Neuronal stem cell (in vitro differentiated cells): ENCODE data around the gene FOSL2.

ENCODE experiments used
- DNase-seq: peaks from one replicate; pipeline ENCODE4 v3.0.0-alpha.2; 2013; ENCODE audit warnings: low spot score
- H2AFZ ChIP-seq: one replicate; pipeline ENCODE4 v1.6.1; 2013; ENCODE audit warnings: mild to moderate bottlenecking, low read length, inconsistent platforms
- H2AK5ac ChIP-seq: 2 replicates; pipeline ENCODE4 v1.6.1; 2013; ENCODE audit warnings: low read depth, mild to moderate bottlenecking, inconsistent platforms, low read length, moderate library complexity, mixed read lengths
- H2BK120ac ChIP-seq: 2 replicates; pipeline ENCODE4 v1.6.1; 2013; ENCODE audit warnings: low read depth, mild to moderate bottlenecking, inconsistent platforms, low read length, moderate library complexity, mixed read lengths
- H2BK12ac ChIP-seq: one replicate; pipeline ENCODE4 v1.6.1; 2013; ENCODE audit warnings: low read length, inconsistent platforms
- H2BK15ac ChIP-seq: 2 replicates; pipeline ENCODE4 v1.6.1; 2013; ENCODE audit warnings: mild to moderate bottlenecking, low read length, inconsistent platforms, mixed read lengths
- H2BK5ac ChIP-seq: one replicate; pipeline ENCODE4 v1.6.1; 2013; ENCODE audit warnings: inconsistent platforms, mild to moderate bottlenecking, low read length, moderate library complexity
- H3K14ac ChIP-seq: one replicate; pipeline ENCODE4 v1.6.1; 2013; ENCODE audit warnings: low read length, inconsistent platforms
- H3K18ac ChIP-seq: 2 replicates; pipeline ENCODE4 v1.6.1; 2013; ENCODE audit warnings: low read length, inconsistent platforms
- H3K23ac ChIP-seq: 2 replicates; pipeline ENCODE4 v1.6.1; 2013; ENCODE audit warnings: low read depth, mild to moderate bottlenecking, mixed read lengths, low read length, inconsistent platforms; ENCODE audit not compliant: poor library complexity
- H3K27ac ChIP-seq: replicated peaks from 3 replicates; pipeline ENCODE4 v1.5.1; 2013; ENCODE audit warnings: low read length, inconsistent platforms
- H3K27me3 ChIP-seq, 3 experiments: 2 replicates each; pipeline ENCODE4 v1.6.1; 2013; ENCODE audit warnings: low read length in 3 of 3, mild to moderate bottlenecking in 2 of 3, inconsistent platforms in 1 of 3, low read depth in 1 of 3, mixed read lengths in 1 of 3, moderate library complexity in 1 of 3; ENCODE audit not compliant: control insufficient read depth in 3 of 3, insufficient read depth in 3 of 3
- H3K36me3 ChIP-seq, 2 donors: replicated peaks in 1 of 2; 2 replicates each; pipeline ENCODE4 v1.6.1; 2013; ENCODE audit warnings: low read length in 2 of 2; ENCODE audit not compliant: control insufficient read depth in 2 of 2, insufficient read depth in 2 of 2
- H3K4ac ChIP-seq: 2 replicates; pipeline ENCODE4 v1.6.1; 2013; ENCODE audit warnings: inconsistent platforms, mild to moderate bottlenecking, low read length, moderate library complexity
- H3K4me1 ChIP-seq, 2 donors: 1 replicate in 1 of 2; 2 replicates in 1 of 2; pipeline ENCODE4 v1.6.1; 2013; ENCODE audit warnings: low read length in 2 of 2, low read depth in 1 of 2; ENCODE audit not compliant: control insufficient read depth in 2 of 2, insufficient read depth in 1 of 2
- H3K4me2 ChIP-seq: one replicate; pipeline ENCODE4 v1.6.1; 2013; ENCODE audit warnings: mild to moderate bottlenecking, low read length, inconsistent platforms; ENCODE audit not compliant: insufficient read depth, poor library complexity, severe bottlenecking
- H3K4me3 ChIP-seq, 2 donors: 2 replicates each; pipeline ENCODE4 v1.5.1; 2013; ENCODE audit warnings: low read length in 2 of 2, mild to moderate bottlenecking in 2 of 2, inconsistent platforms in 1 of 2, moderate library complexity in 1 of 2
- H3K79me1 ChIP-seq: one replicate; pipeline ENCODE4 v1.6.1; 2013; ENCODE audit warnings: low read depth, mild to moderate bottlenecking, inconsistent platforms, low read length, moderate library complexity
- H3K9ac ChIP-seq: one replicate; pipeline ENCODE4 v1.6.1; 2013; ENCODE audit warnings: mild to moderate bottlenecking, low read depth, low read length, inconsistent platforms; ENCODE audit not compliant: poor library complexity
- H3K9me3 ChIP-seq, 2 donors: replicated peaks in 1 of 2; 2 replicates each; pipeline versions ENCODE3 to v1.6.1; 2013; ENCODE audit warnings: low read length in 2 of 2, mild to moderate bottlenecking in 2 of 2, inconsistent platforms in 1 of 2, low read depth in 1 of 2, mixed read lengths in 1 of 2, moderate library complexity in 1 of 2; ENCODE audit not compliant: control insufficient read depth in 2 of 2, insufficient read depth in 1 of 2
- H4K8ac ChIP-seq: one replicate; pipeline ENCODE4 v1.6.1; 2013; ENCODE audit warnings: low read depth, mild to moderate bottlenecking, inconsistent platforms, low read length, moderate library complexity
- H4K91ac ChIP-seq: one replicate; pipeline ENCODE4 v1.6.1; 2013; ENCODE audit warnings: low read length, low read depth, mild to moderate bottlenecking, inconsistent platforms; ENCODE audit not compliant: poor library complexity
- WGBS, 2 donors: extraction: QIAGEN DNeasy Blood & Tissue Kit; methylation state at CpG; one replicate each; pipeline ENCODE4 v1.1.7; 2013; ENCODE audit warnings: missing lambda C conversion rate in 2 of 2, mixed read lengths in 1 of 2; ENCODE audit not compliant: insufficient read length in 2 of 2, insufficient replicate concordance in 1 of 2; ENCODE audit errors: extremely low coverage in 2 of 2; 5-methylcytosine and 5-hydroxymethylcytosine counted together

Gene FOSL2

DNA sequence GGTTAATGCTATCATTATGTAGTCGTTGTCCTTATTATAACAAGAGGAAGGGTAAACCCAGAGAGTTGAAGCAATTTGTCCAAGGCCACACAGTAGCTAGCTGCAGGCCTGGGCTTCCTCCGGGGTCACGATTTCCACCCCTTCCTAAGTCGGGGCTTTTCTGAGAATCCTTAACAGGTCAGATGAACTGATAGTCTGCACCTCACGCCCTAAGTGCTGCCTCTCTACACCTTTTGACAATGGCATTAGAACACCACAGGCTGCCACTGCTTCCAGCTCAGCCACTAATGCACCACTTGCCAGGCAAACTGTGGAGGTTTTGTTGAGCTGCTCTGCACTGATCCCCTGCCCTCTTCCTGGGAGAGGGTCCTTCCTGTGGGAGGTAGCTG is 37.7 kb downstream of the FOSL2 start:
- Histone ChIP-seq H3K4me3 (no peak overlapping the region), H2BK12ac (no peak overlapping the region), H2AFZ (no peak overlapping the region), H3K4me2 (no peak overlapping the region), H3K14ac (no peak overlapping the region), H3K9me3 (peaks cover 0 to 3% of the 10 kb centered on the region in 2 donors), H3K23ac (no peak overlapping the region), H4K91ac (no peak overlapping the region), H2BK5ac (no peak overlapping the region), H2BK15ac (no peak overlapping the region), H3K27me3 (peaks cover 0 to 8% (median 0%) of the 10 kb centered on the region in 3 experiments), H2BK120ac (no peak overlapping the region), H3K79me1 (no peaks in the 10 kb centered on the region), H3K4ac (no peak overlapping the region), H3K18ac (no peak overlapping the region), H3K4me1 (peaks cover 0 to 4% of the 10 kb centered on the region in 2 donors), H2AK5ac (no peak overlapping the region), H4K8ac (no peak overlapping the region), H3K9ac (no peak overlapping the region), H3K27ac (no peak overlapping the region), H3K36me3 (no peaks in the 10 kb centered on the region)
- no peak for DNase-seq
- WGBS, 2 donors: no CpG with 5 or more reads among the region's 5 CpGs

DNA sequence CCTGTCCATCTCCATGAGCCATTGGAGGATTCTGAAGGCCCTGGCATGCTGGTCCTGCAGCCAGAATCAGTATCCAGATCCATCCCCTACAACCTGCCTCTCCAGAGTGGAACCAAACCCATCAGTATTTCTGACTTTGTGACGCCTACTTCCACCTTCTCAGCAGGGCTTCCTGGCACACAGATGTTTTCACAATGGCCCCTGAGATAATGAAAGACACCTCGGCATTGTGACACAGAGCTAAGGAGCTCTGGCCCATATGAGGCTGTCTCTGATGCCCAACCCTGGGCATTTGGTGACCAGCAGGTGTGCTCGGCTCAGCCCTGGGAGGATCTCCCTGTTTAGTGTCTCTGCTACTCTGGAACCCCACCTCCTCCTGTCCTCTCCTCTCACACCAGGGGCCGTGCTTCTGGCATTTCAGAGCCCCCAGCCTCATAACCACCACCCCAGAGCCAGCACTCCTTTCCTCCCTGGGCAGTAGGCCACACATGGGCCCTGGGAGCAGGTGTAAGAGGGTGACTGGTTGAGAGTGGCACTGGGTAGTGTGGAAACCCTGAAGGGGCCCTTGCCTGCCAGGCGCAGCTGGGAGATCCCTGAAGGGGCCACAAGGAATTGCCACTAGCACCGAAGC is 38.2 kb downstream of the FOSL2 start:
- Histone ChIP-seq H4K91ac (no peak overlapping the region), H2BK120ac (no peak overlapping the region), H2AK5ac (no peak overlapping the region), H3K36me3 (no peaks in the 10 kb centered on the region), H3K79me1 (no peaks in the 10 kb centered on the region), H3K9ac (no peak overlapping the region), H3K27ac (no peak overlapping the region), H3K4me3 (no peak overlapping the region), H2AFZ (no peak overlapping the region), H3K4me1 (peaks cover 0 to 4% of the 10 kb centered on the region in 2 donors), H3K9me3 (peaks cover 0 to 3% of the 10 kb centered on the region in 2 donors), H3K14ac (no peak overlapping the region), H3K23ac (peak overlapping the region; percentile 25), H3K27me3 (peaks cover 0 to 10% (median 0%) of the 10 kb centered on the region in 3 experiments), H3K4ac (no peak overlapping the region), H2BK12ac (no peak overlapping the region), H4K8ac (no peak overlapping the region), H2BK15ac (no peak overlapping the region), H3K18ac (no peak overlapping the region), H2BK5ac (no peak overlapping the region), H3K4me2 (no peak overlapping the region)
- WGBS, 2 donors: no CpG with 5 or more reads among the region's 6 CpGs
- DNase-seq: no peak

- no peak overlapping the region for H4K8ac ChIP-seq
- H2BK12ac ChIP-seq: no peak overlapping the region
- no peaks in the 10 kb centered on the region for H3K36me3 ChIP-seq
- H4K91ac ChIP-seq: no peak overlapping the region
- no peak overlapping the region for H2BK5ac ChIP-seq
- no CpG with 5 or more reads among the region's 4 CpGs for WGBS, 2 donors
- peak overlapping the region; percentile 61 for H3K9ac ChIP-seq
- DNase-seq: no peak
- H3K27me3 ChIP-seq: peaks cover 0 to 12% (median 0%) of the 10 kb centered on the region in 3 experiments
- no peak overlapping the region for H3K4me3 ChIP-seq
- no peak overlapping the region for H3K4me2 ChIP-seq
- H3K14ac ChIP-seq: no peak overlapping the region
- no peaks in the 10 kb centered on the region for H3K79me1 ChIP-seq
- no peak overlapping the region for H2BK120ac ChIP-seq
- no peak overlapping the region for H2AK5ac ChIP-seq
- no peak overlapping the region for H3K18ac ChIP-seq
- H3K9me3 ChIP-seq: peaks cover 0 to 3% of the 10 kb centered on the region in 2 donors
- no peak overlapping the region for H2AFZ ChIP-seq
- no peak overlapping the region for H2BK15ac ChIP-seq
- no peak overlapping the region for H3K27ac ChIP-seq
- peak overlapping the region; percentile 25 for H3K23ac ChIP-seq
- peaks cover 0 to 7% of the 10 kb centered on the region in 2 donors for H3K4me1 ChIP-seq
- H3K4ac ChIP-seq: no peak overlapping the region
Observed at GRCh38 chr2:28431741-28432140, 39.1 kb downstream of the FOSL2 start.

DNA sequence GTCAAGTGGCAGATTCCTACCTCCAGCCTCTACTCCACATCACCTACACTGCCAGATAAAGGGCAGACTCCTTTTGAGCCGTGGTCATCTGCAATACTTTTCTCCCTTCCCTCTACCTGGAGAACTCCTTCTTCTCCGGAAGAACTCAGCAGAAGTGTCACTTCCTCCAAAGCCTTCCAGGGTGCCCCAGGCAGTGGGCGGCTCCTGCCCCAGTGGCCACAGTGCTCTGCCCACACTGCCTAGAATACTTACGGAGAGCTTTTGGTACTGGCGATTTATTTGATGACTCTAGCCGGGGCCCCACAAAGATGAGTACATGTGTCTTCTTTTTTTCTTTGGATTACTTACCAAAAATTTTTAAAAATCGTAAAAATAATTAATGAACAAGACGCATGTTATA is 39.7 kb downstream of the FOSL2 start:
- WGBS, 2 donors: no CpG with 5 or more reads among the region's 8 CpGs
- no peak overlapping the region for H3K9ac ChIP-seq
- no peak overlapping the region for H3K4me2 ChIP-seq
- no peak overlapping the region for H2BK15ac ChIP-seq
- H3K27me3 ChIP-seq: peaks cover 0 to 12% (median 0%) of the 10 kb centered on the region in 3 experiments
- no peak overlapping the region for H3K23ac ChIP-seq
- no peaks in the 10 kb centered on the region for H3K79me1 ChIP-seq
- no peak overlapping the region for H3K27ac ChIP-seq
- H2AFZ ChIP-seq: no peak overlapping the region
- no peak overlapping the region for H2BK5ac ChIP-seq
- no peak overlapping the region for H4K8ac ChIP-seq
- no peak overlapping the region for H2BK120ac ChIP-seq
- no peak for DNase-seq
- no peaks in the 10 kb centered on the region for H3K36me3 ChIP-seq
- no peak overlapping the region for H2BK12ac ChIP-seq
- H4K91ac ChIP-seq: no peak overlapping the region
- H3K14ac ChIP-seq: peak overlapping the region; percentile 0
- H3K4me1 ChIP-seq: peaks cover 0 to 7% of the 10 kb centered on the region in 2 donors
- H3K9me3 ChIP-seq: peaks cover 0 to 3% of the 10 kb centered on the region in 2 donors
- H2AK5ac ChIP-seq: no peak overlapping the region
- H3K18ac ChIP-seq: no peak overlapping the region
- H3K4me3 ChIP-seq: no peak overlapping the region
- H3K4ac ChIP-seq: no peak overlapping the region
